Omental fat pad (tissue), 4 donors: ENCODE results near the gene ACBD6. TPM values are rescaled to one million over a fixed set of nuclear protein-coding genes. Genes with fewer than 3 reads are reported as not detected.

ENCODE experiments used
- ATAC-seq: fragments of 150-250 bp; one replicate; pipeline ENCODE4 v1.9.1; 2016; ENCODE audit warnings: mild to moderate bottlenecking, moderate library complexity; ENCODE audit not compliant: low FRiP score
- DNase-seq: peaks from one replicate; pipeline ENCODE4 v3.0.0-alpha.2; 2019; ENCODE audit warnings: low spot score
- CTCF ChIP-seq, 3 donors: fragments of 450-650 bp; IDR thresholded peaks; one replicate each; pipeline ENCODE4 v1.5.1; 2016 to 2017; ENCODE audit warnings: antibody characterized with exemption in 3 of 3, mild to moderate bottlenecking in 3 of 3, moderate library complexity in 2 of 3
- total RNA-seq, 4 donors: library from RNA; depleted of rRNA; stranded (reverse); fragments of >200 nt; gene quantifications; one replicate each; pipeline ENCODE4 v1.1.0, GENCODE V29; 2016

Gene ACBD6
- total RNA-seq, 4 donors from 2014 or later = 30.0 to 46.2 (median 38.9) TPM

- DNase-seq (no peak), ATAC-seq (no peak)
- no peak for TF ChIP-seq CTCF (IDR thresholded peaks at IDR 0.05)
Measured at GRCh38 chr1:180515364-180515763, 13.0 kb upstream of the ACBD6 start.

GRCh38 chr1:180513531-180513930 is 11.2 kb upstream of the ACBD6 start:
- DNase-seq (no peak), ATAC-seq (no peak)
- no peak for TF ChIP-seq CTCF (IDR thresholded peaks at IDR 0.05)

GRCh38 chr1:180510882-180511281 is 8.5 kb upstream of the ACBD6 start:
- DNase-seq = no peak
- ATAC-seq = no peak
- no peak for TF ChIP-seq CTCF (IDR thresholded peaks at IDR 0.05)

GRCh38 chr1:180508725-180509097 is 6.3 kb upstream of the ACBD6 start:
- TF ChIP-seq CTCF (IDR thresholded peaks at IDR 0.05) = no peak
- no peak for ATAC-seq
- no peak for DNase-seq

- DNase-seq (no peak), ATAC-seq (no peak)
- no peak for TF ChIP-seq CTCF (IDR thresholded peaks at IDR 0.05)
Measured at GRCh38 chr1:180507795-180508724, 5.7 kb upstream of the ACBD6 start.

GRCh38 chr1:180505732-180506335 is 3.5 kb upstream of the ACBD6 start:
- DNase-seq (no peak), ATAC-seq (no peak)
- TF ChIP-seq CTCF (IDR thresholded peaks at IDR 0.05) = no peak

GRCh38 chr1:180504186-180504585 is 1.8 kb upstream of the ACBD6 start:
- DNase-seq = no peak
- TF ChIP-seq CTCF (IDR thresholded peaks at IDR 0.05) = no peak
- no peak for ATAC-seq
